ENCODE results near the gene THUMPD3.

THUMPD3 gene

DNA sequence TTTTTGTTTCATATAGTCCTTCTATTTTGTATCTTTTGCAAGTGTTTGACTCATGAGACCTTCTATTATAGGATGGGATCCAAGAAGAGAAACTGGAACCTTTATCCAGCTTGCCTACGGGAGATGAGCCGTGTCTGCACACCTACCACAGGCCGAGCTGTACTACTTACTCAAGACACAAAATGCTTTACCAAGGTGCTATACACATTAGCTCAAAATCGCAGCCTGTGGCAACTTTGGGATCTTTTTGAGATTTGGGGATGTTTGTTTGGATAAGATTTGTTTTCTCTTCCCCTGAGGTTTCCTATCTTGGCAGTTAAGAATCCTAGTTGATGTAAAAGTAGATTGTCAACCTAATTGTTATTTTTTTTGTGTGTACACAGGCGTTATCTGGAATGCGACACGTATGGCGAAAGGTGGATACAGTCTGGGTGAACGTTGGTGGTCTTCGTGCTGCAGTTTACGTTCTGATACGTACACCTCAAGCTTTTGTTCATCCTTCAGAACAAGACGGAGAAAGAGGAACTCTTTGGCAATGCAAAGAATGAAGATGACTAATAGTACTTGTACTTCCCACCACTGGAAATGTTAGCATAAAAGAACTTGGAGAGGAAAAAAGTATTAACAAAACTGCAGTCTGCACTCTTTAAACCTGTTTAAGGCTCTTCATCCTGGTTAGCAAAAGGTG lies 21.4 kb downstream of the THUMPD3 start:
- Mint-ChIP-seq H3K27ac (no peak overlapping the region), H3K4me3 (no peak overlapping the region), H3K9me3 (no peaks in the 10 kb centered on the region)

DNA sequence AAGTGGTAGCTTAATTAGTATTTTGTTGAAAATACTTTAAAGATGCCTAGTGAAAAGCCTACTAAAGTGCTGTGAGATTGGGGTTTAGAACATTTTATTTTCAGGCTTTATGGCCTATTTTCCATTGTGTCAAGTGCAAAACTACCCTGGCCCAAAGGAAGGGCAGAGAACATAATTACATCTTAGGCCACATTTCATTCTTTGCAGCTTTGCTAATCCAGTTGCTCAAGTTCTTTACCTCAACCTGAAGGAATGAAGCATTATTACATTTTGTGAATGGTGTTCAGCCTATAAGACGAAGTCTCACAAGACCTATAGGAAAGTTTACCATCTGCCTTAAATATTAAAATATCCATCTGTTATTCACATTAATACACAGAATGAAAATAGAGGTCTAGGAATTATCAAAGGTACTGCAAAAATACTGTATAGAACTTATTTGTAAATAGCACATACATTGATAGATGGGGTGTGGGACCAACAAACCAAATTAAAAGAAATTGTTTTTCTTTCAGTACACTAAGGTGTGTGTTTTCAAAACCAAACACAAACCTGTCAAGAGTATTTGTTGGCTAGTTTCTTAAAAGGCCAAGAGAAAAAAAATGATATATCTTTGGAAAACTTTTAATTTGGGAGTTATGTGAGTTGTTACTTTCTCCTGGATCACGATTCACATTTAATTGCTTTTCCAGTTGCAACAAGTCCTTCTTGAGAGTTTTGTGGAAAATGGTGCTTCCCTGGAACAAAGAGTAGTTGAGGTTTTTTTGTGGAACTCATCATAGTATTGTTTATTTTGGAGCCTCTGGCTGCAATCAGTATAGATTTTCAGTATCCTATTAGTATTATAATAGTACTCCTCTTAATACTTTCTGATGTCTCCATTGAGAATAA lies 22.6 kb downstream of the THUMPD3 start:
- Mint-ChIP-seq H3K9me3 (no peaks in the 10 kb centered on the region), H3K27ac (no peak overlapping the region), H3K4me3 (no peak overlapping the region), H3K4me1 (ENCODE audit: low read depth) (peaks cover 8% of the 10 kb centered on the region), H3K36me3 (ENCODE audit: low read depth) (peaks cover 65% of the 10 kb centered on the region), H3K27me3 (ENCODE audit: low read depth) (no peaks in the 10 kb centered on the region)
- DNase-seq (ENCODE audit: low spot score) = no peak

More for the DNA sequence above, 21.4 kb downstream of the THUMPD3 start:
- peaks cover 61% of the 10 kb centered on the region for H3K36me3 Mint-ChIP-seq (ENCODE audit: low read depth)
- peaks cover 8% of the 10 kb centered on the region for H3K4me1 Mint-ChIP-seq (ENCODE audit: low read depth)
- H3K27me3 Mint-ChIP-seq (ENCODE audit: low read depth) = no peaks in the 10 kb centered on the region
- DNase-seq (ENCODE audit: low spot score) = no peak

DNA sequence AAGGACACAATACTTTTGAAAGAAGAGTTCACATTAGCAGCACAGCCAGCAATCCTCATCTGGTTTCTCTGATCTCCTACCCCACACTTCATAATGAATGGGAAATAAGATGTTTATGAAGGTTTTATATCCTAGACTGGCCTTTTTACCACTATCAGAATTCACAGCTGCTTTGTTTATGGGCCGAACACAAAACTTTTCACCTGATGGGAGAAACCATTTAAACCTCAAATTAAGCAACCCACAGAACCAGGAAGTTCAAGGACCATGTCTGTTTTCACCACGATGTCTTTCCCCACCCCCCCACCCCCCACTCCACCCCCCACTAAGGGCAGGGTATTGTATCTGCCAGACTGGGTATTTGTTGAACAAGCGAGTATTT lies 23.2 kb downstream of the THUMPD3 start:
- Mint-ChIP-seq H3K27me3 (ENCODE audit: low read depth) (no peaks in the 10 kb centered on the region), H3K4me1 (ENCODE audit: low read depth) (peaks cover 13% of the 10 kb centered on the region), H3K36me3 (ENCODE audit: low read depth) (peaks cover 71% of the 10 kb centered on the region), H3K9me3 (no peaks in the 10 kb centered on the region), H3K27ac (peak overlapping the region; percentile 36), H3K4me3 (no peak overlapping the region)
- DNase-seq (ENCODE audit: low spot score) = no peak

DNA sequence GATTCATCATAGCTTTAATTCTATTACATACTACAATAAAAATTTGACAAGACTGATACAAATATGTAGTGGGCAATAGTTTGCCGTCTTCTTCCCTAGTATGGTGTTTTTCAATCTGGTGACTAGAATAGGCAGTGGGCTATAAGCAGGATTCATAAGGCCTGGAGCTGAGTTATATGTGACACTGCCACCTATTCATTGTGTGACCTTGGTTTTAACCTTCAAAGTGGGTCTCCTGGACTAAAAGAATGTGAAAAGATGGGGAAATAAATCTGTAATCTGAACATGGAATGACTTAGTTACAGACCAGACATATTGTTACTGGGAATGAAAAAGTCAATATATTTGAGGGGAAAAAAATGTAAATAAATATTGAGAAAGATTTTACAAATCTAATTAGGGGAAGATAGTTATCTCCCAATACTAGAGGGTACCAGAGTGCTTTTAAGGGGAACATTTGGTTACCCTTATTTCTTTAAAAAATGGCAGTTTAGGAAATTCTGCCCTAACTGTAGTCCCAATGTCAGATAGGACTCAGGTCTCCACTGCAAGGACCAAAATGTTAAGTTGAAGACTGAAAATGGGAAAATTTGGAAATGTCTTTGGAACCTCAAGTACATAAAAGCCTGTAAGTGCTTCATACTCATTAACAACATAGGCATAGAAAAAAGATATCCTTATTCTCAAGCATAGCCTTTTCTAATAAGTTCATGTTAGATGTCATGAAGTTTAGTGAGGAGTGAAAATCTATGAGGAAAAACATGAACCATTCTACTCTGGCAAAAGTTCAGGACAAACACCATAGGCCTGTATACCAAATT lies 23.9 kb downstream of the THUMPD3 start:
- no peaks in the 10 kb centered on the region for H3K9me3 Mint-ChIP-seq
- peaks cover 73% of the 10 kb centered on the region for H3K36me3 Mint-ChIP-seq (ENCODE audit: low read depth)
- peaks cover 16% of the 10 kb centered on the region for H3K4me1 Mint-ChIP-seq (ENCODE audit: low read depth)
- H3K27me3 Mint-ChIP-seq (ENCODE audit: low read depth) = no peaks in the 10 kb centered on the region
- peak overlapping the region; percentile 36 for H3K27ac Mint-ChIP-seq
- DNase-seq (ENCODE audit: low spot score) = no peak
- no peak overlapping the region for H3K4me3 Mint-ChIP-seq

GRCh38 chr3:9387322-9387655 lies 24.4 kb downstream of the THUMPD3 start:
- Mint-ChIP-seq H3K4me1 (ENCODE audit: low read depth) (peaks cover 21% of the 10 kb centered on the region), H3K4me3 (no peak overlapping the region), H3K9me3 (no peaks in the 10 kb centered on the region), H3K27ac (no peak overlapping the region), H3K27me3 (ENCODE audit: low read depth) (no peaks in the 10 kb centered on the region), H3K36me3 (ENCODE audit: low read depth) (peaks cover 77% of the 10 kb centered on the region)
- no peak for DNase-seq (ENCODE audit: low spot score)

GRCh38 chr3:9388142-9388541 lies 25.3 kb downstream of the THUMPD3 start:
- Mint-ChIP-seq H3K4me1 (ENCODE audit: low read depth) (peaks cover 24% of the 10 kb centered on the region), H3K4me3 (no peak overlapping the region), H3K9me3 (no peaks in the 10 kb centered on the region), H3K27ac (no peak overlapping the region), H3K36me3 (ENCODE audit: low read depth) (peaks cover 79% of the 10 kb centered on the region), H3K27me3 (ENCODE audit: low read depth) (no peaks in the 10 kb centered on the region)
- no peak for DNase-seq (ENCODE audit: low spot score)

GRCh38 chr3:9388562-9389272 lies 25.9 kb downstream of the THUMPD3 start:
- no peaks in the 10 kb centered on the region for H3K9me3 Mint-ChIP-seq
- no peak for DNase-seq (ENCODE audit: low spot score)
- H3K27ac Mint-ChIP-seq = no peak overlapping the region
- no peak overlapping the region for H3K4me3 Mint-ChIP-seq
- H3K4me1 Mint-ChIP-seq (ENCODE audit: low read depth) = peaks cover 24% of the 10 kb centered on the region
- peaks cover 81% of the 10 kb centered on the region for H3K36me3 Mint-ChIP-seq (ENCODE audit: low read depth)
- H3K27me3 Mint-ChIP-seq (ENCODE audit: low read depth) = no peaks in the 10 kb centered on the region

- no peak for DNase-seq (ENCODE audit: low spot score)
- Mint-ChIP-seq H3K4me3 (no peak overlapping the region), H3K36me3 (ENCODE audit: low read depth) (peaks cover 85% of the 10 kb centered on the region), H3K27me3 (ENCODE audit: low read depth) (no peaks in the 10 kb centered on the region), H3K27ac (no peak overlapping the region), H3K9me3 (no peaks in the 10 kb centered on the region), H3K4me1 (ENCODE audit: low read depth) (peaks cover 35% of the 10 kb centered on the region)
These were observed 27.5 kb downstream of the THUMPD3 start for GRCh38 chr3:9390265-9390888.

GRCh38 chr3:9392041-9392440 lies 29.2 kb downstream of the THUMPD3 start:
- Mint-ChIP-seq H3K4me3 (no peak overlapping the region), H3K27me3 (ENCODE audit: low read depth) (no peaks in the 10 kb centered on the region), H3K27ac (peak overlapping the region; percentile 9), H3K4me1 (ENCODE audit: low read depth) (peaks cover 39% of the 10 kb centered on the region), H3K36me3 (ENCODE audit: low read depth) (peaks cover 79% of the 10 kb centered on the region), H3K9me3 (no peaks in the 10 kb centered on the region)
- no peak for DNase-seq (ENCODE audit: low spot score)

GRCh38 chr3:9395570-9396300 lies 32.9 kb downstream of the THUMPD3 start:
- H3K4me3 Mint-ChIP-seq = peak overlapping the region; percentile 95
- DNase-seq (ENCODE audit: low spot score) = no peak
- H3K9me3 Mint-ChIP-seq = no peaks in the 10 kb centered on the region
- H3K27ac Mint-ChIP-seq = peak overlapping the region; percentile 96
- no peaks in the 10 kb centered on the region for H3K27me3 Mint-ChIP-seq (ENCODE audit: low read depth)
- peaks cover 44% of the 10 kb centered on the region for H3K4me1 Mint-ChIP-seq (ENCODE audit: low read depth)
- peaks cover 62% of the 10 kb centered on the region for H3K36me3 Mint-ChIP-seq (ENCODE audit: low read depth)

GRCh38 chr3:9396301-9396631 lies 33.4 kb downstream of the THUMPD3 start:
- H3K4me1 Mint-ChIP-seq (ENCODE audit: low read depth) = peaks cover 47% of the 10 kb centered on the region
- peak overlapping the region; percentile 95 for H3K4me3 Mint-ChIP-seq
- peaks cover 57% of the 10 kb centered on the region for H3K36me3 Mint-ChIP-seq (ENCODE audit: low read depth)
- peak; percentile 82 for DNase-seq (ENCODE audit: low spot score)
- H3K27me3 Mint-ChIP-seq (ENCODE audit: low read depth) = no peaks in the 10 kb centered on the region
- H3K27ac Mint-ChIP-seq = peak overlapping the region; percentile 96
- no peaks in the 10 kb centered on the region for H3K9me3 Mint-ChIP-seq

- Mint-ChIP-seq H3K36me3 (ENCODE audit: low read depth) (peaks cover 52% of the 10 kb centered on the region), H3K27me3 (ENCODE audit: low read depth) (no peaks in the 10 kb centered on the region), H3K4me3 (peak overlapping the region; percentile 98), H3K27ac (peak overlapping the region; percentile 99), H3K4me1 (ENCODE audit: low read depth) (peaks cover 47% of the 10 kb centered on the region), H3K9me3 (no peaks in the 10 kb centered on the region)
- peak; percentile 98 for DNase-seq (ENCODE audit: low spot score)
These were observed 33.9 kb downstream of the THUMPD3 start for GRCh38 chr3:9396632-9397331.
